ENCODE results near the gene PAQR6. TPM values are rescaled to one million over a fixed set of nuclear protein-coding genes. Genes with fewer than 3 reads are reported as not detected.

Gene PAQR6
- total and polyA plus RNA-seq, 2 of the 8 experiments (the other 6 are each of a cell fraction or from before 2014, with no cell fraction given), result 7.1 to 11.3 TPM

DNA sequence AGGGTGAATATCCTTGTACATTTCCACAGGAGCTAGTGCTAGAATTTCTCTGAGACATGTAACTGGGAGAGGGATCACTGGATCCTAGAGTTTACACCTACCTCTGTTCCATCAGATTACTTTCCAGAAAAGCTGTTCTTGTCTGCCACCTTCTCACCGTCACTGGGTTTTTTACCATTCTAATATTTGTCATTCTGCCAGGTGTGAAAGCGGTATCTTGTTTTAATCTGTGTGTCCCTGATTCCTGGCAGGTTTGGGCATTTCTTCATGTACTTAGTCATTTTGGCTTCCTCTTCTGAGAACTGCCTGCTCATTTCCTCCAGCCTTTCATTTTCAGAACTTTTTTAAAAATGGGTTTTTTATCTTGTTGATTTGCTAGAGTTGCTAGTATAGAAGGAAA is 30.0 kb downstream of the PAQR6 start:
- Histone ChIP-seq H3K23me2 (ENCODE audit: low read depth, low read length) (no peaks in the 10 kb centered on the region), H3K27me3 (replicated peaks in 1 of 4; ENCODE audit: control insufficient read depth in 3 of 4, extremely low read depth in 1 of 4, insufficient read depth in 3 of 4, low read length in 3 of 4) (no peaks in the 10 kb centered on the region), H3K14ac (ENCODE audit: insufficient read length) (no peak overlapping the region), H2BK5ac (ENCODE audit: low read depth, low read length) (no peak overlapping the region), H2BK120ac (replicated peaks; ENCODE audit: low read depth, low read length) (no peak overlapping the region), H3K79me1 (ENCODE audit: low read depth, low read length) (peaks cover 14% of the 10 kb centered on the region), H3K4me3 (ENCODE audit: extremely low read depth in 1 of 4, insufficient read depth in 2 of 4, low read depth in 3 of 4, low read length in 4 of 4) (no peak overlapping the region), H3K4me2 (ENCODE audit: insufficient read depth in 1 of 2, low read depth in 2 of 2, low read length in 2 of 2) (no peak overlapping the region), H3K79me2 (ENCODE audit: control insufficient read depth in 1 of 2, insufficient read depth in 2 of 2, low read length in 2 of 2) (peaks cover 7 to 28% of the 10 kb centered on the region in 2 experiments), H4K8ac (ENCODE audit: extremely low read depth, insufficient read depth, low read length) (no peak overlapping the region), H3K36me3 (ENCODE audit: control insufficient read depth in 2 of 4, insufficient read depth in 4 of 4, low read length in 3 of 4) (peaks cover under 1 to 26% (median 7%) of the 10 kb centered on the region in 4 experiments; a peak in 5 of 8 replicates), H3K23ac (ENCODE audit: insufficient read length) (no peak overlapping the region), H2BK20ac (ENCODE audit: low read length) (no peak overlapping the region), H2BK15ac (ENCODE audit: low read length) (no peak overlapping the region), H2AK5ac (ENCODE audit: low read depth, low read length) (no peak overlapping the region), H4K5ac (ENCODE audit: insufficient read length, low read depth, low read length) (no peak overlapping the region), H2BK12ac (ENCODE audit: low read depth, low read length) (no peak overlapping the region), H3K9me3 (ENCODE audit: insufficient read depth in 2 of 2, low read depth in 1 of 2, low read length in 1 of 2) (no peaks in the 10 kb centered on the region; a peak in 1 of 4 replicates), H4K20me1 (replicated peaks in 1 of 2; ENCODE audit: control insufficient read depth in 1 of 2, insufficient read depth in 2 of 2, low read length in 2 of 2) (peaks cover 0 to 4% of the 10 kb centered on the region in 2 experiments), H3K56ac (replicated peaks; ENCODE audit: insufficient read length, low read depth, low read length) (no peak overlapping the region), H3K27ac (ENCODE audit: low read depth, low read length) (no peak overlapping the region), H4K91ac (replicated peaks; ENCODE audit: insufficient read length, low read length) (no peak overlapping the region), H3K9ac (replicated peaks in 1 of 4; ENCODE audit: extremely low read depth in 1 of 4, low read depth in 3 of 4, low read length in 3 of 4) (no peak overlapping the region), H2AFZ (ENCODE audit: low read length) (no peak overlapping the region), H3K4me1 (replicated peaks in 1 of 4; ENCODE audit: control insufficient read depth in 3 of 4, insufficient read depth in 4 of 4, low read length in 3 of 4) (no peaks in the 10 kb centered on the region; a peak in 1 of 7 replicates), H3K18ac (ENCODE audit: extremely low read depth, low read length) (no peak overlapping the region), H3K4ac (replicated peaks; ENCODE audit: insufficient read length, low read depth, low read length) (no peak overlapping the region)
- POLR2A ChIA-PET (ENCODE audit: partially characterized antibody), result interaction anchor here (0.8 to 1.2 kb wide), 4 partner anchors 21 to 141 kb away, joined by 3 to 5 read pairs (median 3); no protein-coding TSS in a partner anchor
- DNase-seq (ENCODE audit: low read depth in 1 of 2, low spot score in 2 of 2) (no peak), FAIRE-seq (no peak)
- CTCF ChIA-PET (ENCODE audit: partially characterized antibody), result interaction anchor here (1.2 to 47.2 kb wide), 2 partner anchors 17 to 77 kb away, joined by 4 to 1265 read pairs; partner anchors contain the start of gene SEMA4A
- whole genome bisulfite sequencing, 2 experiments (ENCODE audit: extremely low coverage in 1 of 2, insufficient coverage in 1 of 2, insufficient read length in 1 of 2, insufficient replicate concordance in 2 of 2, low coverage in 1 of 2, low lambda C conversion rate in 2 of 2, missing lambda C conversion rate in 1 of 2), result 100% methylated on average over 2 of the region's 2 CpGs; no CpG with 5 or more reads in 1 of the 2 experiments
- no peak for TF ChIP-seq HDAC6 (IDR thresholded peaks at IDR 0.05; ENCODE audit: low read depth, low read length)
- no peak for TF ChIP-seq BRCA1 (IDR thresholded peaks at IDR 0.05; ENCODE audit: low read depth, low read length)
- no peak for TF ChIP-seq RBBP5 (IDR thresholded peaks at IDR 0.05; ENCODE audit: borderline replicate concordance, low read depth, low read length)
- TF ChIP-seq KDM5A (IDR thresholded peaks at IDR 0.05; ENCODE audit: low read length), result no peak
- TF ChIP-seq MAFK (IDR thresholded peaks at IDR 0.05; ENCODE audit: low read depth, low read length), result no peak
- TF ChIP-seq, protein P1, sequence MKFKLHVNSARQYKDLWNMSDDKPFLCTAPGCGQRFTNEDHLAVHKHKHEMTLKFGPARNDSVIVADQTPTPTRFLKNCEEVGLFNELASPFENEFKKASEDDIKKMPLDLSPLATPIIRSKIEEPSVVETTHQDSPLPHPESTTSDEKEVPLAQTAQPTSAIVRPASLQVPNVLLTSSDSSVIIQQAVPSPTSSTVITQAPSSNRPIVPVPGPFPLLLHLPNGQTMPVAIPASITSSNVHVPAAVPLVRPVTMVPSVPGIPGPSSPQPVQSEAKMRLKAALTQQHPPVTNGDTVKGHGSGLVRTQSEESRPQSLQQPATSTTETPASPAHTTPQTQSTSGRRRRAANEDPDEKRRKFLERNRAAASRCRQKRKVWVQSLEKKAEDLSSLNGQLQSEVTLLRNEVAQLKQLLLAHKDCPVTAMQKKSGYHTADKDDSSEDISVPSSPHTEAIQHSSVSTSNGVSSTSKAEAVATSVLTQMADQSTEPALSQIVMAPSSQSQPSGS (IDR thresholded peaks at IDR 0.05; ENCODE audit: low read length), result no peak
- TF ChIP-seq CTBP2 (IDR thresholded peaks at IDR 0.05; ENCODE audit: borderline replicate concordance, insufficient read depth, insufficient read length, low read length), result no peak
- no peak for TF ChIP-seq POU5F1 (IDR thresholded peaks at IDR 0.05; ENCODE audit: low read depth, low read length)
- no peak for TF ChIP-seq SIN3A (conservative IDR thresholded peaks at IDR 0.05 in 1 of 2, IDR thresholded peaks at IDR 0.05 in 1 of 2; ENCODE audit: low read depth in 1 of 2, low read length in 2 of 2)
- no peak for TF ChIP-seq FOSL1 (IDR thresholded peaks at IDR 0.05; ENCODE audit: insufficient read depth, low read depth, low read length)
- no peak for TF ChIP-seq EGR1 (IDR thresholded peaks at IDR 0.05; ENCODE audit: borderline replicate concordance, low read depth, low read length)
